Naive thymus-derived CD4-positive, alpha-beta T cell (primary cell): ENCODE measurements around the gene SRPK2. TPM values are rescaled to one million over a fixed set of nuclear protein-coding genes. Genes with fewer than 3 reads are reported as not detected.

Experiments
- ATAC-seq: fragments of 150-1000 bp; cut with Tn5 transposase; 2 replicates; pipeline ENCODE4 v1.10.0; 2021; ENCODE audit warnings: mild to moderate bottlenecking, moderate library complexity
- CTCF ChIA-PET: fragments of 350-600 bp; sonication (Branson Sonifier 250); formaldehyde crosslinking; loops from one replicate; lab custom pipeline; 2021; ENCODE audit warnings: antibody characterized with exemption; lab: Charles Lee
- POLR2A ChIA-PET: fragments of 350-600 bp; sonication (Branson Sonifier 250); formaldehyde crosslinking; loops from one replicate; lab custom pipeline; 2021; ENCODE audit warnings: antibody characterized with exemption, inconsistent platforms; lab: Charles Lee
- DNase-seq, 9 donors: peaks; one replicate each; pipeline versions ENCODE4 v3.0.0 to v3.0.0-alpha.2; 2020 to 2022; ENCODE audit warnings: mixed read lengths in 1 of 9
- H3K27ac ChIP-seq: one replicate; pipeline ENCODE4 v1.7.0; 2013; ENCODE audit warnings: mild to moderate bottlenecking, low read depth, low read length, moderate library complexity
- H3K27me3 ChIP-seq, 2 donors: one replicate each; pipeline ENCODE4 v1.7.0; 2013; ENCODE audit warnings: low read length in 2 of 2, mild to moderate bottlenecking in 2 of 2, moderate library complexity in 2 of 2; ENCODE audit not compliant: control insufficient read depth in 2 of 2, insufficient read depth in 2 of 2
- H3K36me3 ChIP-seq, 3 experiments: 1 replicate in 2 of 3; 2 replicates in 1 of 3; pipeline ENCODE4 v1.7.0; 2013; ENCODE audit warnings: low read length in 3 of 3, mild to moderate bottlenecking in 3 of 3, moderate library complexity in 1 of 3; ENCODE audit not compliant: insufficient read depth in 3 of 3, control insufficient read depth in 2 of 3
- H3K4me1 ChIP-seq, 2 donors: one replicate each; pipeline ENCODE4 v1.7.0; 2013; ENCODE audit warnings: low read length in 2 of 2, mild to moderate bottlenecking in 2 of 2, moderate library complexity in 1 of 2; ENCODE audit not compliant: control insufficient read depth in 2 of 2, insufficient read depth in 2 of 2
- H3K4me3 ChIP-seq: 2 replicates; pipeline ENCODE4 v1.7.0; 2013; ENCODE audit warnings: mild to moderate bottlenecking, low read length
- H3K9me3 ChIP-seq, 3 experiments: 1 replicate in 2 of 3; 2 replicates in 1 of 3; pipeline ENCODE4 v1.7.0; 2013; ENCODE audit warnings: low read length in 3 of 3; ENCODE audit not compliant: control insufficient read depth in 2 of 3
- H3K27ac Mint-ChIP-seq, 9 donors: one replicate each; pipeline ENCODE4 v1.8.0; 2020 to 2022; ENCODE audit warnings: mixed read lengths in 9 of 9, mild to moderate bottlenecking in 8 of 9, moderate library complexity in 5 of 9, inconsistent platforms in 2 of 9
- H3K27me3 Mint-ChIP-seq, 5 donors: one replicate each; pipeline ENCODE4 v1.8.0; 2021 to 2022; ENCODE audit warnings: mixed read lengths in 5 of 5, mild to moderate bottlenecking in 1 of 5
- H3K36me3 Mint-ChIP-seq, 5 donors: one replicate each; pipeline ENCODE4 v1.8.0; 2020 to 2022; ENCODE audit warnings: mixed read lengths in 5 of 5, mild to moderate bottlenecking in 3 of 5, inconsistent platforms in 1 of 5
- H3K4me1 Mint-ChIP-seq, 7 donors: one replicate each; pipeline ENCODE4 v1.8.0; 2020 to 2022; ENCODE audit warnings: mixed read lengths in 7 of 7, mild to moderate bottlenecking in 3 of 7, inconsistent platforms in 1 of 7
- H3K4me3 Mint-ChIP-seq, 10 donors: one replicate each; pipeline ENCODE4 v1.8.0; 2020 to 2022; ENCODE audit warnings: mild to moderate bottlenecking in 10 of 10, mixed read lengths in 10 of 10, moderate library complexity in 6 of 10, inconsistent platforms in 2 of 10
- H3K9me3 Mint-ChIP-seq, 11 donors: one replicate each; pipeline ENCODE4 v1.8.0; 2020 to 2022; ENCODE audit warnings: mixed read lengths in 11 of 11, mild to moderate bottlenecking in 4 of 11, inconsistent platforms in 1 of 11, moderate library complexity in 1 of 11
- intact Hi-C, 2 donors: fragments of 100-400 bp; cut with micrococcal nuclease; formaldehyde crosslinking; loops; one replicate each; pipeline ENCODE4 v1.15.1; 2023
- polyA plus RNA-seq, 2 donors: library from polyadenylated mRNA; unstranded; fragments of 300-500 nt; fragmentation: Illumina TruSeq; gene quantifications; one replicate each; pipeline ENCODE4 v1.2.3, GENCODE V29; 2021
- total RNA-seq, 6 experiments: library from RNA in 5 of 6; stranded (reverse) in 5 of 6; gene quantifications; 1 replicate in 5 of 6; 2 replicates in 1 of 6; pipeline ENCODE4 v1.2.3 and lab custom pipeline; 2021 to 2026

Gene SRPK2
- total and polyA plus RNA-seq, 7 experiments from 2014 or later, result 40.2 to 56.7 (median 46.8) TPM

- POLR2A ChIA-PET, result interaction anchor here (1.5 kb wide), 1 partner anchor 47 kb away, joined by 7 read pairs; no protein-coding TSS in a partner anchor
- DNase-seq (no peak), ATAC-seq (no peak)
- CTCF ChIA-PET, result interaction anchor here (0.6 kb wide), 1 partner anchor 259 kb away, joined by 3 read pairs; no protein-coding TSS in a partner anchor
- no peaks in the 10 kb centered on the region for H3K4me1 ChIP-seq
- peaks cover 0 to 6% (median 5%) of the 10 kb centered on the region in 7 donors for H3K4me1 Mint-ChIP-seq
- no peaks in the 10 kb centered on the region for H3K36me3 Mint-ChIP-seq
- intact Hi-C loops, result no loop called here
- H3K27me3 Mint-ChIP-seq, result peaks cover 0 to 4% (median 0%) of the 10 kb centered on the region in 5 donors
- no peak overlapping the region for H3K4me3 ChIP-seq
- no peaks in the 10 kb centered on the region for H3K36me3 ChIP-seq
- H3K9me3 Mint-ChIP-seq, result peaks cover 0 to 1% (median 0%) of the 10 kb centered on the region in 11 donors
- H3K27ac Mint-ChIP-seq, result no peak overlapping the region
- no peak overlapping the region for H3K27ac ChIP-seq
- no peak overlapping the region for H3K4me3 Mint-ChIP-seq
- H3K9me3 ChIP-seq, result no peaks in the 10 kb centered on the region
- no peaks in the 10 kb centered on the region for H3K27me3 ChIP-seq
These were observed 10.5 kb upstream of the SRPK2 start for GRCh38 chr7:105399043-105399725.

GRCh38 chr7:105396566-105396965, 7.8 kb upstream of the SRPK2 start:
- Histone ChIP-seq H3K4me3 (no peak overlapping the region), H3K27ac (no peak overlapping the region), H3K27me3 (no peaks in the 10 kb centered on the region), H3K4me1 (no peaks in the 10 kb centered on the region), H3K36me3 (no peaks in the 10 kb centered on the region), H3K9me3 (no peaks in the 10 kb centered on the region)
- ChIA-PET POLR2A (interaction anchor here (1.7 kb wide), 1 partner anchor 9 kb away, joined by 3 read pairs; no protein-coding TSS in a partner anchor), CTCF (no interaction called here)
- H3K4me1 Mint-ChIP-seq, result peaks cover 0 to 15% (median 7%) of the 10 kb centered on the region in 7 donors
- peak overlapping the region in 1 of 9 donors; percentile 48 for H3K27ac Mint-ChIP-seq
- intact Hi-C loops, result no loop called here
- peaks cover 0 to 4% (median 0%) of the 10 kb centered on the region in 5 donors for H3K27me3 Mint-ChIP-seq
- H3K36me3 Mint-ChIP-seq, result no peaks in the 10 kb centered on the region
- H3K4me3 Mint-ChIP-seq, result no peak overlapping the region
- H3K9me3 Mint-ChIP-seq, result peaks cover 0 to 4% (median 0%) of the 10 kb centered on the region in 11 donors
- no peak for ATAC-seq
- no peak for DNase-seq

GRCh38 chr7:105391429-105391828, 2.7 kb upstream of the SRPK2 start:
- H3K9me3 ChIP-seq, result no peaks in the 10 kb centered on the region
- peaks cover 5 to 10% of the 10 kb centered on the region in 2 donors for H3K4me1 ChIP-seq
- no peaks in the 10 kb centered on the region for H3K27me3 ChIP-seq
- peaks cover 6 to 29% (median 25%) of the 10 kb centered on the region in 7 donors for H3K4me1 Mint-ChIP-seq
- intact Hi-C loops, result no loop called here
- no peak overlapping the region for H3K4me3 Mint-ChIP-seq
- H3K36me3 Mint-ChIP-seq, result peaks cover 0 to 2% (median 0%) of the 10 kb centered on the region in 5 donors
- ChIA-PET POLR2A (no interaction called here), CTCF (interaction anchor here (0.7 kb wide), 1 partner anchor 162 kb away, joined by 4 read pairs; no protein-coding TSS in a partner anchor)
- no peak overlapping the region for H3K4me3 ChIP-seq
- peak overlapping the region in 2 of 9 donors; percentile 3 to 21 for H3K27ac Mint-ChIP-seq
- H3K27ac ChIP-seq, result no peak overlapping the region
- DNase-seq, result no peak
- no peak for ATAC-seq
- H3K9me3 Mint-ChIP-seq, result peaks cover 0 to 4% (median 0%) of the 10 kb centered on the region in 11 donors
- H3K27me3 Mint-ChIP-seq, result peaks cover 0 to 3% (median 0%) of the 10 kb centered on the region in 5 donors
- H3K36me3 ChIP-seq, result no peaks in the 10 kb centered on the region

- peaks cover 5 to 10% of the 10 kb centered on the region in 2 donors for H3K4me1 ChIP-seq
- H3K36me3 ChIP-seq, result no peaks in the 10 kb centered on the region
- Mint-ChIP-seq H3K36me3 (peaks cover 0 to 5% (median 5%) of the 10 kb centered on the region in 5 donors), H3K4me1 (peaks cover 13 to 33% (median 28%) of the 10 kb centered on the region in 7 donors), H3K27me3 (peaks cover 0 to 2% (median 0%) of the 10 kb centered on the region in 5 donors), H3K27ac (peak overlapping the region in 7 of 9 donors; percentile 18 to 96 (median 94)), H3K9me3 (peaks cover 0 to 4% (median 0%) of the 10 kb centered on the region in 11 donors), H3K4me3 (peak overlapping the region in 9 of 10 donors; percentile 15 to 100 (median 94))
- DNase-seq, result no peak
- no peak for ATAC-seq
- H3K9me3 ChIP-seq, result no peaks in the 10 kb centered on the region
- H3K27ac ChIP-seq, result no peak overlapping the region
- no peaks in the 10 kb centered on the region for H3K27me3 ChIP-seq
- no peak overlapping the region for H3K4me3 ChIP-seq
- ChIA-PET POLR2A (no interaction called here), CTCF (no interaction called here)
- intact Hi-C loops, result loop anchor here (1.0 to 10.0 kb wide), 9 partner anchors 38 to 445 kb away; partner anchors contain the start of gene RINT1 (in 2 of the 2)
These were observed 1.2 kb upstream of the SRPK2 start for GRCh38 chr7:105389889-105390288.

GRCh38 chr7:105389088-105389650, 448 bp upstream of the SRPK2 start:
- DNase-seq (peak in 8 of 9 donors; percentile 14 to 52 (median 25)), ATAC-seq (peak; percentile 33)
- H3K36me3 ChIP-seq, result no peaks in the 10 kb centered on the region
- peak overlapping the region; percentile 67 for H3K27ac ChIP-seq
- H3K4me3 Mint-ChIP-seq, result peak overlapping the region; percentile 77 to 100 (median 96)
- H3K4me1 ChIP-seq, result peaks cover 5 to 10% of the 10 kb centered on the region in 2 donors
- intact Hi-C loops, result loop anchor here (1.0 to 10.0 kb wide), 9 partner anchors 37 to 444 kb away; partner anchors contain the start of gene RINT1 (in 2 of the 2)
- peaks cover 0 to 4% (median 0%) of the 10 kb centered on the region in 11 donors for H3K9me3 Mint-ChIP-seq
- peak overlapping the region; percentile 36 for H3K4me3 ChIP-seq
- peaks cover 0 to 2% (median 0%) of the 10 kb centered on the region in 5 donors for H3K27me3 Mint-ChIP-seq
- ChIA-PET CTCF (interaction anchor here (1.1 kb wide), 1 partner anchor 376 kb away, joined by 3 read pairs; the partner anchor contains the start of gene KMT2E), POLR2A (interaction anchor here (0.6 to 3.4 kb wide), 2 partner anchors 37 to 408 kb away, joined by 3 to 17 read pairs; no protein-coding TSS in a partner anchor)
- H3K4me1 Mint-ChIP-seq, result peaks cover 17 to 40% (median 35%) of the 10 kb centered on the region in 7 donors
- H3K9me3 ChIP-seq, result no peaks in the 10 kb centered on the region
- H3K27me3 ChIP-seq, result no peaks in the 10 kb centered on the region
- H3K27ac Mint-ChIP-seq, result peak overlapping the region; percentile 88 to 99 (median 95)
- H3K36me3 Mint-ChIP-seq, result peaks cover 0 to 7% (median 5%) of the 10 kb centered on the region in 5 donors
